SK-N-SH (cell line): ENCODE results near the gene KIF21B. TPM values are rescaled to one million over a fixed set of nuclear protein-coding genes. Genes with fewer than 3 reads are reported as not detected.

Experiments used
- CTCF ChIA-PET: fragments of 300-600, 350-600 bp; formaldehyde crosslinking; extraction: SDS; loops from one replicate; lab custom pipeline; 2021; lab: Yijun Ruan, JAX
- POLR2A ChIA-PET: fragments of 350-600 bp; sonication (Branson Sonifier 250); formaldehyde crosslinking; extraction: SDS; loops from one replicate; lab custom pipeline; 2020; ENCODE audit warnings: antibody characterized with exemption, inconsistent platforms; lab: Yijun Ruan, JAX
- DNase-seq: peaks from one replicate; pipeline ENCODE4 v3.0.0; 2012
- H2AFZ ChIP-seq: fragments of 200-600 bp; sonication (generic); 2 replicates; pipeline ENCODE4 v1.8.1; 2016; ENCODE audit warnings: antibody characterized with exemption, mild to moderate bottlenecking, low read depth
- H3F3A ChIP-seq: fragments of 200-600 bp; sonication (generic); replicated peaks from 2 replicates; pipeline ENCODE3; 2016; ENCODE audit warnings: antibody characterized with exemption, mild to moderate bottlenecking; ENCODE audit not compliant: insufficient read depth
- H3K27ac ChIP-seq, 2 experiments: fragments of 200-500 bp in 1 of 2; fragments of 200-600 bp in 1 of 2; sonication (Bioruptor generic) in 1 of 2; sonication (generic), shearing (Covaris generic) in 1 of 2; 2 replicates each; pipeline versions ENCODE4 v1.5.1 to v1.6.1; 2014 to 2016; ENCODE audit warnings: low read depth in 2 of 2, inconsistent platforms in 1 of 2, low read length in 1 of 2, mild to moderate bottlenecking in 1 of 2, mixed read lengths in 1 of 2
- H3K27me3 ChIP-seq: fragments of 200-600 bp; sonication (generic), shearing (Covaris generic); 2 replicates; pipeline ENCODE4 v1.6.1; 2016; ENCODE audit warnings: mixed run types; ENCODE audit not compliant: insufficient read depth
- H3K36me3 ChIP-seq, 2 experiments: fragments of 200-500 bp in 1 of 2; fragments of 200-600 bp in 1 of 2; sonication (Bioruptor generic) in 1 of 2; sonication (generic) in 1 of 2; replicated peaks in 1 of 2; 2 replicates each; pipeline versions ENCODE3 to v1.5.1; 2014 to 2016; ENCODE audit warnings: low read length in 1 of 2, mild to moderate bottlenecking in 1 of 2; ENCODE audit not compliant: insufficient read depth in 2 of 2, control insufficient read depth in 1 of 2
- H3K4me1 ChIP-seq, 2 experiments: fragments of 200-500 bp in 1 of 2; fragments of 200-600 bp in 1 of 2; sonication (Bioruptor generic) in 1 of 2; sonication (generic), shearing (Covaris generic) in 1 of 2; 2 replicates each; pipeline versions ENCODE4 v1.5.1 to v1.6.1; 2014 to 2016; ENCODE audit warnings: low read depth in 1 of 2, low read length in 1 of 2, mixed run types in 1 of 2; ENCODE audit not compliant: insufficient read depth in 2 of 2, control insufficient read depth in 1 of 2
- H3K4me2 ChIP-seq: fragments of 200-600 bp; sonication (generic), shearing (Covaris generic); 2 replicates; pipeline ENCODE4 v1.6.1; 2017; ENCODE audit warnings: mixed run types
- H3K4me3 ChIP-seq, 2 experiments: fragments of 200-500 bp in 1 of 2; fragments of 200-600 bp in 1 of 2; sonication (Bioruptor generic) in 1 of 2; sonication (generic), shearing (Covaris generic) in 1 of 2; 2 replicates each; pipeline versions ENCODE4 v1.5.1 to v1.8.1; 2014 to 2016; ENCODE audit warnings: low read depth in 2 of 2, inconsistent platforms in 1 of 2, low read length in 1 of 2, mild to moderate bottlenecking in 1 of 2, mixed read lengths in 1 of 2, moderate library complexity in 1 of 2
- H3K79me2 ChIP-seq: fragments of 200-600 bp; sonication (generic); 2 replicates; pipeline ENCODE4 v1.8.1; 2017; ENCODE audit warnings: mild to moderate bottlenecking; ENCODE audit not compliant: insufficient read depth
- H3K9ac ChIP-seq: fragments of 200-600 bp; sonication (generic); 2 replicates; pipeline ENCODE4 v1.6.1; 2017; ENCODE audit warnings: mixed run types
- H3K9me2 ChIP-seq: fragments of 200-600 bp; sonication (generic); 2 replicates; pipeline ENCODE4 v1.6.1; 2017; ENCODE audit warnings: mixed run types
- H3K9me3 ChIP-seq: fragments of 200-600 bp; sonication (generic); 2 replicates; pipeline ENCODE4 v1.6.1; 2017; ENCODE audit warnings: mixed run types, mild to moderate bottlenecking, moderate library complexity
- H4K20me1 ChIP-seq: fragments of 200-600 bp; sonication (generic); 2 replicates; pipeline ENCODE4 v1.6.1; 2017; ENCODE audit warnings: mild to moderate bottlenecking, mixed run types; ENCODE audit not compliant: insufficient read depth
- EP300 ChIP-seq, 2 experiments: IDR thresholded peaks; 2 replicates each; pipeline versions ENCODE4 v1.4.0 to v1.6.1; 2012; ENCODE audit warnings: borderline replicate concordance in 1 of 2, low read depth in 1 of 2, low read length in 1 of 2
- GATA2 ChIP-seq: sonication (generic); formaldehyde crosslinking; IDR thresholded peaks from 2 replicates; pipeline ENCODE4 v1.5.0; 2020; ENCODE audit warnings: mild to moderate bottlenecking, missing genetic modification reagents
- MEF2A ChIP-seq: IDR thresholded peaks from 2 replicates; pipeline ENCODE4 v1.4.0; 2012; ENCODE audit warnings: low read depth, borderline replicate concordance
- NRF1 ChIP-seq: IDR thresholded peaks from 2 replicates; pipeline ENCODE4 v1.6.1; 2012; ENCODE audit warnings: low read depth, mild to moderate bottlenecking, low read length
- RCOR1 ChIP-seq: fragments of 150-350 bp; IDR thresholded peaks from 2 replicates; pipeline ENCODE4 v1.6.1; 2017; ENCODE audit warnings: antibody characterized with exemption, low read length
- TAF1 ChIP-seq: IDR thresholded peaks from 2 replicates; pipeline ENCODE4 v1.6.1; 2012; ENCODE audit warnings: low read depth, mild to moderate bottlenecking, low read length, moderate library complexity, borderline replicate concordance
- WGBS: methylation state at CpG from one replicate; pipeline ENCODE4 v1.1.6; 2017; ENCODE audit warnings: low lambda C conversion rate; 5-methylcytosine and 5-hydroxymethylcytosine counted together
- polyA plus RNA-seq, 3 experiments: library from polyadenylated mRNA; depleted of rRNA; stranded (reverse); fragments of >200 nt; gene quantifications; 2 replicates each; pipeline ENCODE4 v1.2.3, GENCODE V29; 2012
- TF ChIP-seq, protein P1 (sequence below): fragments of 200-600 bp; sonication (generic); IDR thresholded peaks from 2 replicates; pipeline ENCODE4 v1.6.1; 2017; ENCODE audit warnings: antibody characterized with exemption, mild to moderate bottlenecking, moderate library complexity
- TF ChIP-seq, protein P2 (sequence below): IDR thresholded peaks from 2 replicates; pipeline ENCODE4 v1.6.1; 2012; ENCODE audit warnings: mild to moderate bottlenecking, low read depth, low read length, moderate library complexity

The KIF21B gene
- polyA plus RNA-seq, 1 of the 3 experiments (the other 2 are of a cell fraction): 0.26 TPM

DNA sequence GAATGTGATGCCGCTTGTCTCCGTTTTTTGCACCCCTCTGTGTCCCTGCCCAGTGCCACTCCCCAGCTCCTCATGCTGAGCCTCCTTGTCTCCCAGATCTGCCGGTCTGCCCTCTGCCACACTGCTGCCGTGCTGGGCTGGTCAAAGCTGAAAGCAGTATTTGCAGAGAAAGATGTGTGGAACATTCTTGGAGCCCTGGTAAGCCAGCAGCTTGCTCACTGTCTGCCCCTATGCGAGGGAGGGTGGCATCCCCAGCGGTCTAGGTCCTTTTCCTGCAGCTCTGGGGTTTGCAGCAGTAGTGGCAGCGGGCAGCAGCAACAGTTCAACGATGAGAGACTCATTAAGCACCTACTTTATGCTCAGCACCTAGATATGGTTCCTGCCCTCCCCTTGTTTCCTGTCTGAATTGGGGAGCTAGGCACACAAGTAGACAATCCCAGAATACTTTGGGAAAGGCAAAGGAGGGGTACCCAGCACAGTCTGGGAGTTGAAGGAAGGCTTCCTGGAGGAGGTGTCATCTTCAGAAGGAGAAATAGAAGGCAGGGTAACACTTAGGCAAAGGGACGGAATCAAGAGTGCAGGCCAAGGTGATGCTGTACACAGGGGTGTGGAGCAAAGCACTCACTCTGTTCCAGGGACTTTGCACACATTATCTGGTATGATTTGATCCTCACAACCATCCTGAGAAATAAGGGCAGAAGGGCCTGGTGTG lies 63.1 kb downstream of the KIF21B start (continued):
- no peak for TF ChIP-seq MEF2A
- TF ChIP-seq, protein P1, sequence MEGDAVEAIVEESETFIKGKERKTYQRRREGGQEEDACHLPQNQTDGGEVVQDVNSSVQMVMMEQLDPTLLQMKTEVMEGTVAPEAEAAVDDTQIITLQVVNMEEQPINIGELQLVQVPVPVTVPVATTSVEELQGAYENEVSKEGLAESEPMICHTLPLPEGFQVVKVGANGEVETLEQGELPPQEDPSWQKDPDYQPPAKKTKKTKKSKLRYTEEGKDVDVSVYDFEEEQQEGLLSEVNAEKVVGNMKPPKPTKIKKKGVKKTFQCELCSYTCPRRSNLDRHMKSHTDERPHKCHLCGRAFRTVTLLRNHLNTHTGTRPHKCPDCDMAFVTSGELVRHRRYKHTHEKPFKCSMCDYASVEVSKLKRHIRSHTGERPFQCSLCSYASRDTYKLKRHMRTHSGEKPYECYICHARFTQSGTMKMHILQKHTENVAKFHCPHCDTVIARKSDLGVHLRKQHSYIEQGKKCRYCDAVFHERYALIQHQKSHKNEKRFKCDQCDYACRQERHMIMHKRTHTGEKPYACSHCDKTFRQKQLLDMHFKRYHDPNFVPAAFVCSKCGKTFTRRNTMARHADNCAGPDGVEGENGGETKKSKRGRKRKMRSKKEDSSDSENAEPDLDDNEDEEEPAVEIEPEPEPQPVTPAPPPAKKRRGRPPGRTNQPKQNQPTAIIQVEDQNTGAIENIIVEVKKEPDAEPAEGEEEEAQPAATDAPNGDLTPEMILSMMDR: no peak

DNA sequence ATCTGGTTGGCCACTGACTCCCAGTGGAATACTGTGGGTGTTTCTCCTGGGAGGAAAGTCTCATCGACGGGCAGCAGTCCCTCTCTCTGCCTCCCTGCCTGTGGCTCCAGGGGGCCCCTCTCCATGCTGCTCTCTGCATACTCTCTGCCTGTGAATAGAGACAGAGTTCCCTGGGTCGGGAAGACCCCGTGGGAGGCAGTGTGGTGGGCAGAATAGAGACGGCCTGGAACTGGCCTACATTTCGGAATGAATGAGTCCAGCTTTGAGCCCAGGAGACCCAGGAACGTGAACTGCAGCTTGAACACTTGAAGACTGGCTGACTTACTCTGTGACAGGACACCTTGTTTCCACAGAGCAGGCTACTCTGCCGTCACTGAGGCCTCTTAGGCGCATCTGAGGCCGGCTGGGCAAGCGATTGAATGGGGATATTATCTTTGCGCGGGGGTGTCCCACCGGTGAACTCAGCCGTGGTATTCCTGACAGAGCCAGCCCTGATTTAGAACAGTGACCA lies 64.0 kb downstream of the KIF21B start:
- Histone ChIP-seq H3K4me3 (no peak overlapping the region), H3K36me3 (no peaks in the 10 kb centered on the region), H3F3A (no peaks in the 10 kb centered on the region), H3K9ac (no peak overlapping the region), H3K27ac (no peak overlapping the region), H3K27me3 (0 out of 2 replicates have a peak, but pooled peaks cover 4% of the 10 kb centered on the region), H3K4me1 (no peaks in the 10 kb centered on the region), H3K9me2 (no peaks in the 10 kb centered on the region), H3K79me2 (no peaks in the 10 kb centered on the region), H2AFZ (no peak overlapping the region), H3K9me3 (no peaks in the 10 kb centered on the region), H4K20me1 (no peaks in the 10 kb centered on the region), H3K4me2 (no peak overlapping the region)
- CTCF ChIA-PET: interaction anchor here (8.0 kb wide), 1 partner anchor 12 kb away, joined by 44 read pairs; no protein-coding TSS in a partner anchor
- TF ChIP-seq GATA2 (CRISPR knock-in tag): no peak
- TF ChIP-seq EP300 (IDR thresholded peaks at IDR 0.05; ENCODE audit: borderline replicate concordance in 1 of 2, low read depth in 1 of 2, low read length in 1 of 2): no peak
- TF ChIP-seq RCOR1: no peak
- no peak for TF ChIP-seq NRF1
- DNase-seq: no peak
- POLR2A ChIA-PET: no interaction called here
- 76% methylated on average over 14 of the region's 15 CpGs for WGBS

DNA sequence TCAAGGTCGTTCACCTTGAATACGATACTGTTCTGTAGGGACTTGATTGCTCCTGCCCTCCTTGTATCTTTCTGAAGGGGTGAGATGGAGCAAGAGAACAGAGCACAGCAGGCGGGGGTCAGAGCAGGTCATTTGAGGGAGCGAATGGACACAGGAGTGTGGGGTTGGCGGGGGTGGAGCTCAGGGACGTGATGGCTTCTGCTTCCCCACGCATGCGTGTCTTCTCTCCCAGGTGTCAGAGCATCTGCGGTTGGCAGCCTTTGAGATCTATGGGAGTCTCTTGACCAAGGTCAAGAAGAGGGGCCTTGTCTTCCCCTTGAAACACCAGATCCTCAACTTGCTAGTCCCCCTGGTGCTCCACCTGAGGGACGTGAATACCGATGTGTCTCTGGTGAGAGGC lies 64.9 kb downstream of the KIF21B start:
- Histone ChIP-seq H4K20me1 (no peaks in the 10 kb centered on the region), H3K27ac (no peak overlapping the region), H3K9ac (no peak overlapping the region), H3K4me1 (no peaks in the 10 kb centered on the region), H2AFZ (no peak overlapping the region), H3K27me3 (0 out of 2 replicates have a peak, but pooled peaks cover 5% of the 10 kb centered on the region), H3K4me2 (no peak overlapping the region), H3K9me2 (no peaks in the 10 kb centered on the region), H3K36me3 (no peaks in the 10 kb centered on the region)
- POLR2A ChIA-PET: no interaction called here
- CTCF ChIA-PET: interaction anchor here (1.0 to 8.0 kb wide), 2 partner anchors 13 to 84 kb away, joined by 5 to 44 read pairs; no protein-coding TSS in a partner anchor
- WGBS: 84% methylated on average over 11 of the region's 11 CpGs
- no peak for TF ChIP-seq TAF1
- TF ChIP-seq, protein P2, sequence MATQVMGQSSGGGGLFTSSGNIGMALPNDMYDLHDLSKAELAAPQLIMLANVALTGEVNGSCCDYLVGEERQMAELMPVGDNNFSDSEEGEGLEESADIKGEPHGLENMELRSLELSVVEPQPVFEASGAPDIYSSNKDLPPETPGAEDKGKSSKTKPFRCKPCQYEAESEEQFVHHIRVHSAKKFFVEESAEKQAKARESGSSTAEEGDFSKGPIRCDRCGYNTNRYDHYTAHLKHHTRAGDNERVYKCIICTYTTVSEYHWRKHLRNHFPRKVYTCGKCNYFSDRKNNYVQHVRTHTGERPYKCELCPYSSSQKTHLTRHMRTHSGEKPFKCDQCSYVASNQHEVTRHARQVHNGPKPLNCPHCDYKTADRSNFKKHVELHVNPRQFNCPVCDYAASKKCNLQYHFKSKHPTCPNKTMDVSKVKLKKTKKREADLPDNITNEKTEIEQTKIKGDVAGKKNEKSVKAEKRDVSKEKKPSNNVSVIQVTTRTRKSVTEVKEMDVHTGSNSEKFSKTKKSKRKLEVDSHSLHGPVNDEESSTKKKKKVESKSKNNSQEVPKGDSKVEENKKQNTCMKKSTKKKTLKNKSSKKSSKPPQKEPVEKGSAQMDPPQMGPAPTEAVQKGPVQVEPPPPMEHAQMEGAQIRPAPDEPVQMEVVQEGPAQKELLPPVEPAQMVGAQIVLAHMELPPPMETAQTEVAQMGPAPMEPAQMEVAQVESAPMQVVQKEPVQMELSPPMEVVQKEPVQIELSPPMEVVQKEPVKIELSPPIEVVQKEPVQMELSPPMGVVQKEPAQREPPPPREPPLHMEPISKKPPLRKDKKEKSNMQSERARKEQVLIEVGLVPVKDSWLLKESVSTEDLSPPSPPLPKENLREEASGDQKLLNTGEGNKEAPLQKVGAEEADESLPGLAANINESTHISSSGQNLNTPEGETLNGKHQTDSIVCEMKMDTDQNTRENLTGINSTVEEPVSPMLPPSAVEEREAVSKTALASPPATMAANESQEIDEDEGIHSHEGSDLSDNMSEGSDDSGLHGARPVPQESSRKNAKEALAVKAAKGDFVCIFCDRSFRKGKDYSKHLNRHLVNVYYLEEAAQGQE: no peak
- TF ChIP-seq, protein P1: no peak
- TF ChIP-seq, all 33 proteins: peak for 0
- no peaks in the 10 kb centered on the region for H3K9me3 ChIP-seq
- no peak for DNase-seq
- H3F3A ChIP-seq: no peaks in the 10 kb centered on the region
- H3K4me3 ChIP-seq: no peak overlapping the region
- H3K79me2 ChIP-seq: no peaks in the 10 kb centered on the region
